ENCODE measurements around the gene NLRC4. TPM values are rescaled to one million over a fixed set of nuclear protein-coding genes. Genes with fewer than 3 reads are reported as not detected.

NLRC4 gene
- total and polyA plus RNA-seq, 2 of the 4 experiments (the other 2 are of a cell fraction): not detected

DNA sequence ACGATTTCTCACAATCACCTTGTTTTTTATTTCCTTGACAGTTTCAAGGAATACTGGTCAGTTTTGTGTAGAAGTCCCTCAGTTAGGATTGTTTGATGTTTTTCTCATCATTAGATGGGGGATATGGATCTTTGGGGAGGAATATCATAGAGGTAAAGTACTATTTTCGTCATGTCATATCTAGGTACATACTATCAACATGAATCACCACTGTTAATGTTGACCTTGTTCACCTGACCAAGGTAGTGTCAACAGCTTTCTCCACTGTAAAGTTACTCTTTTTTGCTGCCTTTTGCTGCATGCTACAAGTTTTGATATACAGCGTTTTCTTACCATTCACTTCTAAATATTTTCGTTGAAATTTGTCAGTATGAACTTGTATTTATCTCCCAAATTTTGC, 32.7 kb downstream of the NLRC4 start:
- Histone ChIP-seq H4K91ac (ENCODE audit: insufficient read depth, low read depth, low read length) (no peak overlapping the region), H3K27ac (ENCODE audit: insufficient read depth, low read length) (no peak overlapping the region), H3K23ac (ENCODE audit: low read depth, low read length) (no peak overlapping the region), H4K20me1 (ENCODE audit: insufficient read depth, low read length) (no peaks in the 10 kb centered on the region), H2BK5ac (ENCODE audit: low read depth, low read length, poor library complexity, severe bottlenecking) (no peak overlapping the region), H3K9me1 (ENCODE audit: insufficient read depth, low read length) (peaks cover 3% of the 10 kb centered on the region; the same call in 1 of the 2 replicates), H3K18ac (ENCODE audit: low read depth, low read length) (no peak overlapping the region), H2AFZ (replicated peaks; ENCODE audit: low read length, poor library complexity) (no peak overlapping the region), H4K5ac (ENCODE audit: low read depth, low read length) (no peak overlapping the region), H2BK20ac (ENCODE audit: low read depth, low read length) (no peak overlapping the region), H2BK120ac (ENCODE audit: low read depth, low read length) (no peak overlapping the region), H3K9ac (ENCODE audit: low read depth, low read length) (no peak overlapping the region), H3K14ac (replicated peaks; ENCODE audit: low read depth, low read length) (no peak overlapping the region), H2AK9ac (replicated peaks; ENCODE audit: low read depth, low read length, poor library complexity) (no peak overlapping the region), H3K4me1 (ENCODE audit: control insufficient read depth, insufficient read depth, low read length) (no peaks in the 10 kb centered on the region), H3K79me1 (ENCODE audit: low read depth in 1 of 2, low read length in 2 of 2) (no peaks in the 10 kb centered on the region), H4K8ac (ENCODE audit: low read depth in 2 of 2, low read length in 2 of 2) (no peak overlapping the region), H3K4me3 (ENCODE audit: insufficient read depth, low read depth, low read length) (no peak overlapping the region), H3K9me3 (ENCODE audit: control insufficient read depth, insufficient read depth, low read length) (no peaks in the 10 kb centered on the region), H3K56ac (ENCODE audit: extremely low read depth, insufficient read depth, low read length) (no peak overlapping the region), H2BK15ac (ENCODE audit: low read depth, low read length) (no peak overlapping the region), H3K36me3 (ENCODE audit: control insufficient read depth, insufficient read depth, low read length) (no peaks in the 10 kb centered on the region), H3K4me2 (ENCODE audit: low read depth, low read length) (no peak overlapping the region), H3K4ac (ENCODE audit: low read depth, low read length) (no peak overlapping the region), H2AK5ac (ENCODE audit: low read depth, low read length) (no peak overlapping the region), H3K27me3 (ENCODE audit: control insufficient read depth, insufficient read depth, low read length) (no peaks in the 10 kb centered on the region)
- BruUV-seq (replicated peaks): no TSS peak
- ChIA-PET CTCF (no interaction called here), POLR2A (ENCODE audit: unreplicated experiment) (no interaction called here)
- intact Hi-C loops (cut with micrococcal nuclease): no loop called here
- ATAC-seq (ENCODE audit: low read depth): no peak
- WGBS, 2 experiments (ENCODE audit: extremely low coverage in 2 of 2, insufficient read length in 1 of 2): no CpG with 5 or more reads among the region's 4 CpGs
- no peak for DNase-seq
- dilution Hi-C loops (cut with HindIII; ENCODE audit: low sequenced_read_pairs, unreplicated experiment): no loop called here
- no peak for TF ChIP-seq POLR2A (IDR thresholded peaks at IDR 0.05; ENCODE audit: low read depth, low read length)
- TF ChIP-seq MAFK (IDR thresholded peaks at IDR 0.05; ENCODE audit: low read depth, low read length): no peak
- TF ChIP-seq BHLHE40 (IDR thresholded peaks at IDR 0.05; ENCODE audit: low read depth, low read length): no peak
- TF ChIP-seq MAZ (IDR thresholded peaks at IDR 0.05; ENCODE audit: borderline replicate concordance, low read depth, low read length): no peak
- TF ChIP-seq RCOR1 (IDR thresholded peaks at IDR 0.05; ENCODE audit: insufficient replicate concordance, low read length): no peak
- in situ Hi-C loops (cut with MboI; ENCODE audit: low sequenced_read_pairs): no loop called here
